GM19328 (cell line): Measurements from ENCODE around the gene ECE2.

Source experiments
- ATAC-seq: cut with Tn5 transposase; IDR thresholded peaks from one replicate; pipeline ENCODE4 v1.9.1; 2021; ENCODE audit warnings: mild to moderate bottlenecking, moderate library complexity; ENCODE audit not compliant: unreplicated experiment

ECE2 gene

DNA sequence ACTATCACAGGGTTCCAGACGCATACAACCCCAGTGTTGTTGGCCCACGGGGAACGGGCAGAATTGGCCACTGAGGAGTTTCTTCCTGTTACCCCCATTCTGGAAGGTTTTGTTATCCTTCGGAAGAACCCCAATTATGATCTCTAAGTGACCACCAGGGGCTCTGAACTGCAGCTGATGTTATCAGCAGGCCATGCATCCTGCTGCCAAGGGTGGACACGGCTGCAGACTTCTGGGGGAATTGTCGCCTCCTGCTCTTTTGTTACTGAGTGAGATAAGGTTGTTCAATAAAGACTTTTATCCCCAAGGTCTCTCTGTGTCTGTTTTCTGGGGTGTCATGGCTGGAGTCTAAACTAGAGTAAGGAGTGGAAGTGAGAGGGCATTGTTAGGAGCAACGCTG is 32.9 kb downstream of the ECE2 start:
- no peak for ATAC-seq

DNA sequence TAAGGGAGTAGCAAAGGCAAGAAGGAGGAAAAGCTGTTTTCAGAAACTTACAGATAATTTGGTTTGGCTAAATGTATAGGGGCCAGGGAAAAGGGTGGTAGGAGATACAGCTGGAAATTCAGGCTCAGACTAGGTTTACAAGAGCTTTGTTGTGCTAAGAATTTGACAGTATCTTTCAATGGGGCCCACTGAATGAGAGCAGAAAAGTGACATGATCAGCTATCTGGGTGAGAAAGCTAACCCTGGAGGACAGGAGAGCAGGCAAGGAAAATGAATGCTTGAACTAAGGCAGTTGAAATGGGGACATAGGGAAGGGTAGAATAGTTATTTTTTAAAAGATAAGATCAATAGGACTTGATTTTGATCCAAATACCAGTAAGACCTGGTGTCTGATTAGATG is 35.8 kb downstream of the ECE2 start:
- ATAC-seq, result no peak

DNA sequence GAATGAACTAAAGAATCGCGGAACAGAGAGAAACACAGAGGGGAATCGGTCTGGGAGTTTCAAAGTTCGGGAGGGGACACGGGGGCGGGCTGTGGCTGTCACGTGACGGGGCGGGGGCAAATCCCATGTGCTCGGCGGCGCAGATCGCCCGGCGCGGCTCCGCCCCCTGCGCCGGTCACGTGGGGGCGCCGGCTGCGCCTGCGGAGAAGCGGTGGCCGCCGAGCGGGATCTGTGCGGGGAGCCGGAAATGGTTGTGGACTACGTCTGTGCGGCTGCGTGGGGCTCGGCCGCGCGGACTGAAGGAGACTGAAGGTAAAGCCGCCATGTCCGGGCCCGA is 38.5 kb downstream of the ECE2 start, which contains the start of gene EIF4G1:
EIF4G1 (plus strand) TSS at position 244 of the 337 bp plus-strand sequence. CDS start 1,191 bp downstream, outside the sequence.
- peak; percentile 81 for ATAC-seq

DNA sequence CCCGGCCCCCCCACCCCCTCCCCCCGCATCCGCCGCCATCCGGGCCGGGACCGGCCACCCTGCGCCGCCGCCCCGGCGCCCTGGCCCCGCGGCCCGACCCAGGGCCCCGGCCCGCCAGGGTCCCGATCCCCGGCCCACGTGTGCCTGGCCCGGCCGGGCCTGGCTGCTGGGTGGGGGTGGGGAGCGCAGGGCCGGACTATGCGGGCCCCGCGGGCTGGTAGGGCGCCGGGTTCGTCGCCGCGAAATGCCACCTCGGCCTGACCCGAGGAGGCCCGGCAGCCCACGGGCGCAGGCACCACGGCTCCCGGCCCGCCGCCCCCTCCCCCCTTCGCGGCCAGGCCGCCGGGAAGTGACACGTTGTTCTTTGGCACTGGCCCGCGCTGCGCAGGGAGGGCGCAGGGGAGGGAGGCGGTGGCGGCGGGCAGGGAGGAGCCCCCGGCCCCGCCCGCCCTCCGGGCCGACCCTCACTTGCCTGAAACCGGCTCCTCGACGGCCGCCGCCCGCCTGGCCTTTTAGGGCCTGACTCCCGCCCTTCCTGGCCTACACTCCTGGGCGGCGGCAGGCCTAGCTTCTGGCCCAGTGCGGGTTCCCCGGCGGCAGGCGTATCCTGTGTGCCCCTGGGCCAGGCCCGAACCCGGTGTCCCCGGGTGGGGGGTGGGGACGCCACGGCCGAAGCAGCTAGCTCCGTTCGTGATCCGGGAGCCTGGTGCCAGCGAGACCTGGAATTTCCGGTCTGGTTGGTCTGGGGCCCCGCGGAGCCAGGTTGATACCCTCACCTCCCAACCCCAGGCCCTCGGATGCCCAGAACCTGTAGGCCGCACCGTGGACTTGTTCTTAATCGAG is 39.1 kb downstream of the ECE2 start:
- peak; percentile 41 for ATAC-seq

DNA sequence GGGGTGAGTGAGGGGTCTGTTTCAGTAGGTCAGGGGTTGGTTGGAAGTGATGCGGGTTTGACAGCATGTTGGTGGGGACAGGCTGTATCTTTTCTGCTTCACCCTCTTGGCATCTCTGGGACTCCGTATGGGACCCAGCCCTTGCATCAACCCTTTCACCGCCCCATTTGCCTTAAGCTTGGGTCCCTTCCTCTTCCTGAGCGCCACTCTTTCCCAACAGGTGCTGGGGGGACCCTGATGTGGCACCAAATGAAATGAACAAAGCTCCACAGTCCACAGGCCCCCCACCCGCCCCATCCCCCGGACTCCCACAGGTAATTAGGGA is 39.7 kb downstream of the ECE2 start:
- no peak for ATAC-seq

DNA sequence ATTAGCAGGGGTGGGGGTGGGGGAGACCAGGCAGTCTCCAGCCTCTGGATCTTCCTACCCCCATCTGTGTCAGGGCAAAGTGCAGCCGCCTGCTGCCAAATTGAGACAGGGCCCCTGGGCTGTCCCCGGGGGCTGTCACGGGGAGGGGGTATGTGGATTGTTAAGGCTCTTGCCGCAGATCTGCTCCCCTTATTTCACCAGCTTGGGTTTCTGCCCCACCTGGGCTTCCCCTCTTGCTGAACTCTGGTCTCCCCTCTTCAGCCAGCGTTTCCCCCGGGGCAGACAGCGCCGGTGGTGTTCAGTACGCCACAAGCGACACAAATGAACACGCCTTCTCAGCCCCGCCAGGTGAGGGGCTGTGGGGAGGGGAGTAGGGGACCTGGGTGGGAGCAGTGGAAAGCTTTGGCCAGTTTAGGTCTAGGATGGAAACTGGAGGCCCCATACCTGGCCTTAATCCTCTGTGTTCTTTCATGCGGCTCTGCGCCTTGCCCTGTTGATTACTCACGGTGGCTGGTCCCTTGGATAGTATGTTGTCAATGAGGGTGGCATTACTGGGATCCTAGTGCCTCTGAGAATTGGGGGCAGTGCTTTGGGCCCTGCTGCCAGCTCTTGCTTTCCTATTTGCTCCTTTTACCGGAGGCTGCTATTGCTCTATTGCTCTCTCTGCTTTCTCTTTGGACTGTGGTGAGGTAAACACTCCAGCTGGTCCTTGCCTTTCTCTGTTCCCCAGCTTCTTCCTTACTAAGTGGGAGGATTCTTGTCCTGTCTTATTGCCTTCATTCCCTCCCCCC is 40.2 kb downstream of the ECE2 start:
- no peak for ATAC-seq

DNA sequence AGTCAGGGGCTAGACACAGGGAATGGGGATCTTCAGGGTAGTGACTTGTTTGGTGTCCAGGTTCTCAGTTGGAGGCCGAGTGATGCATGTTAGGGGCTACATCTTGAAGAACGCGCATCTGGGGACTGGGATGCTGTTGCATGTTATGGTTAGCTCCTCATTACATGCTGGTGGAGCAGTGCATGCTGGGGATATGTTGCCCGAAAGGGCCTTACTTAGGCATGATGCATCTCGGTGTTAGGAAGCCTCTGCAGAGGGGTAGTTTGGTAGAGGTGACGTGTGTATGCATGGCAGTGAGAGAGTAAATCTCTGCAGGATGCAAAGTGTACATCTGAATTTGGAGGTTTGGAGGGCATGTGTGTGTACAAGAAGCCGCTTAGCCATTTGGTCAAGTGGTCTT is 41.0 kb downstream of the ECE2 start:
- ATAC-seq, result no peak

DNA sequence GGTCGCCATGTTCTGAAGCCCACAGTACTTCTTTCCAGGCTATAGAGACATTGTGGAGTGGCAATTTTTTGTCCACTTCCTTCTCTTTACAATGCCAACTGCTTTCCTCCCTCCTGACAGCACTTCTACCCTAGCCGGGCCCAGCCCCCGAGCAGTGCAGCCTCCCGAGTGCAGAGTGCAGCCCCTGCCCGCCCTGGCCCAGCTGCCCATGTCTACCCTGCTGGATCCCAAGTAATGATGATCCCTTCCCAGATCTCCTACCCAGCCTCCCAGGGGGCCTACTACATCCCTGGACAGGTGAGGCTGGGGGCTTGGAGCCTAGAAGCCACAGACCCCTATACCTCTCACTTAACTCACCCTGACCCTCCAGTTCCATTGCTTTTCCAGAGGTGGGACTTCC is 41.4 kb downstream of the ECE2 start:
- no peak for ATAC-seq

DNA sequence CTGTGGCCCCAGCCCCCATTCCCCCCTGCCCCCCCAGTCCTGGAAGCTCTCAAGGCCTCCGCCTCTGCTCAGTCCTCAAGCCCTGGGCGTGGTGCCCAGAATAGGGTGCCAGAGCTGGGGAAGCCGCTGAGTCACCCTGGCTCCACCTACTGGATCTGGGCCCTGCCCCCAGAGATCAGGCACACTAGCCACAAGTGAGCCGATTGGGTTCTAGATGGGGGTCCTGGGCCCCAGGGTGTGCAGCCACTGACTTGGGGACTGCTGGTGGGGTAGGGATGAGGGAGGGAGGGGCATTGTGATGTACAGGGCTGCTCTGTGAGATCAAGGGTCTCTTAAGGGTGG is 44.3 kb downstream of the ECE2 start:
- ATAC-seq, result no peak

DNA sequence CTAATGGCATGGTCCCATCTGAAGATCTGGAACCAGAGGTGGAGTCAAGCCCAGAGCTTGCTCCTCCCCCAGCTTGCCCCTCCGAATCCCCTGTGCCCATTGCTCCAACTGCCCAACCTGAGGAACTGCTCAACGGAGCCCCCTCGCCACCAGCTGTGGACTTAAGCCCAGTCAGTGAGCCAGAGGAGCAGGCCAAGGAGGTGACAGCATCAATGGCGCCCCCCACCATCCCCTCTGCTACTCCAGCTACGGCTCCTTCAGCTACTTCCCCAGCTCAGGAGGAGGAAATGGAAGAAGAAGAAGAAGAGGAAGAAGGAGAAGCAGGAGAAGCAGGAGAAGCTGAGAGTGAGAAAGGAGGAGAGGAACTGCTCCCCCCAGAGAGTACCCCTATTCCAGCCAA is 45.8 kb downstream of the ECE2 start:
- no peak for ATAC-seq

DNA sequence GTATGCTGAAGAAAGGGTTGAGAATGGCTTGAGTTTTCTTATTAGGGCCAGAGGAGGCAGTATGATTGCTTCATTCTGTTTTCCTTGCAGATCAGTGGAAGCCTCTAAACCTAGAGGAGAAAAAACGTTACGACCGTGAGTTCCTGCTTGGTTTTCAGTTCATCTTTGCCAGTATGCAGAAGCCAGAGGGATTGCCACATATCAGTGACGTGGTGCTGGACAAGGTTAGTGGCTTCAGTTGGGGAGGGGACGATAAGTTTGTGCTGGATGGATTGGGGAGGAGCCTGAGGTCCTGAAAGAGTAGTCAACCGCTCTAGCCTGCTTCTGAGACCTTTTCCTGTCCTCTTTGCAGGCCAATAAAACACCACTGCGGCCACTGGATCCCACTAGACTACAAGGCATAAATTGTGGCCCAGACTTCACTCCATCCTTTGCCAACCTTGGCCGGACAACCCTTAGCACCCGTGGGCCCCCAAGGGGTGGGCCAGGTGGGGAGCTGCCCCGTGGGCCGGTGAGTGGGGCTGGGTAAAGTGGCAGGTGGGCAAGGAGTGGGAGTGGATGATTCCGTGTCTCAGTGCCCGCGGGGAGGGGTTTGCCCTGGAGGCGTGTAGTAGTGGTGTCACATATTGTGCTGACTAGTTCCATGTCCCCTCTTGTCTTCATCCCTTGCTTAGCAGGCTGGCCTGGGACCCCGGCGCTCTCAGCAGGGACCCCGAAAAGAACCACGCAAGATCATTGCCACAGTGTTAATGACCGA is 47.1 kb downstream of the ECE2 start:
- no peak for ATAC-seq

DNA sequence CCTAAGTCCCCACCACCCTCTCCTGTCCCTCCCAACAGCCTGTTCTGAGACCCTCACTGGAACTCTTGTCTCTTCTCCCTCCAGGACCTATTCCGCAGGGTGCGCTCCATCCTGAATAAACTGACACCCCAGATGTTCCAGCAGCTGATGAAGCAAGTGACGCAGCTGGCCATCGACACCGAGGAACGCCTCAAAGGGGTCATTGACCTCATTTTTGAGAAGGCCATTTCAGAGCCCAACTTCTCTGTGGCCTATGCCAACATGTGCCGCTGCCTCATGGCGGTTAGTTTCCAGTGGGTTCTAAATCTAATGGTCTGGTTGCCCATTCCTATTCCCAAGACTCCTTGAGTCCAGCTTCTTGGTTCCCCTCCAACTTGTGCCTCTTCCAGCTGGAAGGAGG is 47.9 kb downstream of the ECE2 start:
- no peak for ATAC-seq

DNA sequence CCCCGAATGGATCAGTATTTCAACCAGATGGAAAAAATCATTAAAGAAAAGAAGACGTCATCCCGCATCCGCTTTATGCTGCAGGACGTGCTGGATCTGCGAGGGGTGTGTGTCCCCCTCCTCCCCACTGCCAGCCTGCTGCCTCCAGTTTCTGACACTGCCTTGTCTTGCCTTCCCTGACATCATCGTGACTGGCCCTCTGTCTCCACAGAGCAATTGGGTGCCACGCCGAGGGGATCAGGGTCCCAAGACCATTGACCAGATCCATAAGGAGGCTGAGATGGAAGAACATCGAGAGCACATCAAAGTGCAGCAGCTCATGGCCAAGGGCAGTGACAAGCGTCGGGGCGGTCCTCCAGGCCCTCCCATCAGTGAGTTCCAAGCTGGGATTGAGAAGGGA is 49.4 kb downstream of the ECE2 start:
- no peak for ATAC-seq

DNA sequence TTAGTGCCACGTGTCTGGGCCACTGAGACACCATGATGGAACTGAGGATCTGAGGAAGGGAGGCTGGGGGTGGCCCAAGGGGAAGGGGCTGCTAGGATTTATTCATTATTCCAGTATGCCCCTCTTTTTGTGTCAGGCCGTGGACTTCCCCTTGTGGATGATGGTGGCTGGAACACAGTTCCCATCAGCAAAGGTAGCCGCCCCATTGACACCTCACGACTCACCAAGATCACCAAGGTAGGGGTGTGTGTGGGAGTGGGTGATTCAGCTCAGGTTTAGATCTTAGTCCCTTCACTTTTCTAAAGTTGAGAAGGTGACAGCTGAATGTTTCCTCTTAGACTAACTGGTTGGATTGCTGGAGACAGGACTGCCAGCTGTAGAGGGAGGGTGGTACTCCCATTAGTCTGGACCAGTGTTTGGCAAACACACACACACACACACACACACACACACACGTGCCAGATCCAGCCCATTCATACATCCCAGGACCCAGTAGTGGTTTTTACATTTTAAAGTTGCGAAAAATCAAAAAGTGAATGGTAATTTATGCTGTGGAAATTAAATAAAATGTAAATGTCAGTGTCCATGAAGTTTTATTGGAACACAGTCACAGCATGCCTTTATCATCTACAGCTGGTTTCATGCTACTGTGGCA is 50.0 kb downstream of the ECE2 start:
- ATAC-seq, result no peak

DNA sequence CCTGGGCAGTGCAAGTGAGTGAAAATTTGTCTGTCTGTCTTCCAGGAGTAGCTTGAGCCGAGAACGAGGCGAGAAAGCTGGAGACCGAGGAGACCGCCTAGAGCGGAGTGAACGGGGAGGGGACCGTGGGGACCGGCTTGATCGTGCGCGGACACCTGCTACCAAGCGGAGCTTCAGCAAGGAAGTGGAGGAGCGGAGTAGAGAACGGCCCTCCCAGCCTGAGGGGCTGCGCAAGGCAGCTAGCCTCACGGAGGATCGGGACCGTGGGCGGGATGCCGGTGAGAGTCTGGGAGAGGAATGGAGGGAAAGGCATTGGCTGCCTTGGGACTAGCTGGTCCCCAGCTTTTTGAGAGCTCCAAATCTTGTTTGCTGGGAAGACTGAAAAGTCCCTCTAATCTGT is 51.3 kb downstream of the ECE2 start:
- no peak for ATAC-seq

DNA sequence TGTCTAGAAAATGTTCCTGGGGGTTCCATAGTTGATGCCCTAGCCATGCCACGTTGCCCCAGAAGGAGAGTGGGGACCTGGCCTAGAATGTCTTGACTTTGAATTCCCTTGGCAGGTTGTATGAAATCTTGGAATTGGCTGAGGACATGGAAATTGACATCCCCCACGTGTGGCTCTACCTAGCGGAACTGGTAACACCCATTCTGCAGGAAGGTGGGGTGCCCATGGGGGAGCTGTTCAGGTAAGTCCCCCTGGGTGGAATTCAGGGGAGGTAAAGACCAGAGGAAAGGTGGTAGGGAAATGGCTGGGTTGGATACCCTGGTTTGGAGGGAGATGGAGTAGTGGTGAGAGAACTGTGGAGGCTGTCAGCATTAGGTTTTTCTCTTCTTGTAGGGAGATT is 52.7 kb downstream of the ECE2 start:
- no peak for ATAC-seq

DNA sequence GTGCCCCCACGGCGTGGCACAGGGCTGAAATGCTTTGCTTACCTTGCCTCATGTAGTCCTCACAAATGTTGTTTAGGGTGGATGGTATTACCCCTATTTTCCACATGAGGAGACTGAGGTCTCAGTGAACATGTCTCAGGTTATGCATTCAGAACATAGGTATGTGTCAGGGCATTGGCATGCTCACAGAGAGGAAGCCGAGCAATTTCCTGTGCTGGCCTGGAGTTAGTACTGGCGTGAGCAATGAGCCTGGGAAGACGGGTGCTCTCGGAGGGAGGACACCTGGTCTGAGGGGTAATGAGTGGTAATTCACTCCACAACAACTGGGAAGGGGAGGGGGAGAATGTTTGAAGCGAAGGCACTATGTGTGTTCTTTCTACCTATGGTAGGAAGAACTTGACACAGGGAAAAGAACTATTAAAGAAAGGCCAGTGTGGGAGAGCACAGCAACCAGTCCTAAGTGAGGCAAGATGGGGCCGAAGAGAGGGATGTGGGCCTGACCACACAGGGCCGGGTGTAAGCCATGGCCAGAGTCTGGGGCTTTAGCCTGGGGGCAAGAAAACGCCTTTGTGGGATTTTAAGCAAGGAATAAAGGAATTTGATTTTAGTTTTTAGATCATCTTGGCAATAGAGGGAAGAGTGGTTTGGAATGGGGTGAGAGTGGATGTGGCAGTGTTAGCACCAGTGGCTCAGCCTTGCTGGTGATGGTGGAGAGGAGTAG is 56.7 kb downstream of the ECE2 start:
- no peak for ATAC-seq

DNA sequence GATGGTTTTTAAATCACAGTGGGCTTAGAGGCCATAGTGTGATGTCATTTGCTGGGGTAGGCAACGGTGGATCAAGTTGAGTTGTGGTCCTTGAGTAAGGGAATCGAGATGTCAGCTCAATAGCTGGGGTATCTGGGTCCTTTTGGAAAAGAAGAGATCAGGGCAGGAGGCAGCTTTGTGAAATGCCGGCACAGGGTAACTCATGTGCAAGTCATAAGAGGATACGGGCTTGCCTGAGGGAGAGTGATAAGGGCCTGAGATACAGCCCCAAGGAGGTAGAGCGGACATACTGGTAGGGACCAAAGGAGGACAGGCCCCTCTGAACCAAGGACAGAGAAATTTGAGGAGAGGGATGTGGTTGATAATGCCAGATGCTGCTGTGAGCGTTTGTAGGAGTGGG is 57.4 kb downstream of the ECE2 start:
- no peak for ATAC-seq

DNA sequence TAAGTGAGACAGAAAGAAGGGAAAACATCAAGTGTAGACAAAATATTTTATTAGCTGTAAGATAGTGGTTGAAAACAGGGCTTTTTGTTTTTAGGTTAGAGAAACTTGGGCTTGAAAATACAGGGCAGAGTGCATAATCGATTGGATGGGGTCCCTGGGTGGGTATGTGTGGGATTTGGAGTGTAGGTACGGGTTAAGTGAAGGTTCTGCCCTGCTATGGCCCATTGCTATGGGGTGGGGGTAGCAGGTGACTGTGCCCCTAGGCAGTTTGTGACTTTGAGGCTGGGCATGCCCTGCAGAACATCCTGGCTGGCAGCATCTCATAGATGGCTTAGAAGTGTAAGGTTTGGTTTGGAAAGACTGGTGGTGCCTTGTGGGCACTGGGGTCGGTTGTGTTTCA is 57.9 kb downstream of the ECE2 start:
- ATAC-seq, result no peak

DNA sequence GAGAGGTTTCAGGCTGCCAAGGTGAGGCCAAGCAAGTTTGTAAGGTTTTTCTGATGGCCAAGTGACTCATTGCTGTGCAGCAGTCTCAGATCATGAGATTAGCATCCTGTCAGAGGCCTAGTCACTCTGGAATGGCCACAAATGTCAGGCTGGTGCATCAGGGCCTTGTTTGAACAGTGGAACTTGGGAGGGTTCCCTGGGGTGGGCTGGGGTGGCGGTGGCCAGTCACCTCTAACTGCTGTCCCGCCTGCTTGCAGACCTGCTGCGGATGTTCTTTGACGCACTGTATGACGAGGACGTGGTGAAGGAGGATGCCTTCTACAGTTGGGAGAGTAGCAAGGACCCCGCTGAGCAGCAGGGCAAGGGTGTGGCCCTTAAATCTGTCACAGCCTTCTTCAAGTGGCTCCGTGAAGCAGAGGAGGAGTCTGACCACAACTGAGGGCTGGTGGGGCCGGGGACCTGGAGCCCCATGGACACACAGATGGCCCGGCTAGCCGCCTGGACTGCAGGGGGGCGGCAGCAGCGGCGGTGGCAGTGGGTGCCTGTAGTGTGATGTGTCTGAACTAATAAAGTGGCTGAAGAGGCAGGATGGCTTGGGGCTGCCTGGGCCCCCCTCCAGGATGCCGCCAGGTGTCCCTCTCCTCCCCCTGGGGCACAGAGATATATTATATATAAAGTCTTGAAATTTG is 58.8 kb downstream of the ECE2 start:
- ATAC-seq, result no peak
